ENCODE measurements around the gene ZNF322.

Gene ZNF322

GRCh38 chr6:26651133-26651781 is 8.3 kb downstream of the ZNF322 start:
- H3K4me1 ChIP-seq (ENCODE audit: control extremely low read depth in 1 of 4, control insufficient read depth in 4 of 4, insufficient read depth in 4 of 4, low read length in 3 of 4), result no peaks in the 10 kb centered on the region
- H3K27ac ChIP-seq (ENCODE audit: insufficient read depth in 1 of 2, low read depth in 1 of 2, low read length in 2 of 2, poor library complexity in 1 of 2, severe bottlenecking in 2 of 2), result no peak overlapping the region
- CTCF ChIA-PET, result interaction anchor here (1.1 kb wide), 1 partner anchor 36 kb away, joined by 3 read pairs; no protein-coding TSS in a partner anchor
- H3K9me3 ChIP-seq (ENCODE audit: control extremely low read depth in 1 of 5, control insufficient read depth in 4 of 5, insufficient read depth in 2 of 5, low read depth in 1 of 5, low read length in 4 of 5), result peaks cover 2 to 25% (median 4%) of the 10 kb centered on the region in 5 experiments
- POLR2A ChIA-PET, result no interaction called here
- H3K4me3 ChIP-seq (ENCODE audit: control insufficient read depth in 1 of 7, extremely low read depth in 1 of 7, insufficient read depth in 4 of 7, low read depth in 2 of 7, low read length in 6 of 7), result no peak overlapping the region
- DNase-seq, result no peak
- peaks cover 6 to 32% (median 21%) of the 10 kb centered on the region in 4 experiments for H3K36me3 ChIP-seq (ENCODE audit: control insufficient read depth in 4 of 4, insufficient read depth in 4 of 4, low read length in 3 of 4)
- H3K27me3 ChIP-seq (replicated peaks in 2 of 5; ENCODE audit: control insufficient read depth in 4 of 5, insufficient read depth in 5 of 5, low read length in 4 of 5), result no peaks in the 10 kb centered on the region

- WGBS (ENCODE audit: insufficient coverage), result no CpG with 5 or more reads among the region's 1 CpG
- H3K4me1 ChIP-seq (ENCODE audit: control extremely low read depth in 1 of 4, control insufficient read depth in 4 of 4, insufficient read depth in 4 of 4, low read length in 3 of 4), result no peaks in the 10 kb centered on the region
- ChIA-PET CTCF (no interaction called here), POLR2A (no interaction called here)
- H3K9me3 ChIP-seq (ENCODE audit: control extremely low read depth in 1 of 5, control insufficient read depth in 4 of 5, insufficient read depth in 2 of 5, low read depth in 1 of 5, low read length in 4 of 5), result peaks cover 5 to 61% (median 13%) of the 10 kb centered on the region in 5 experiments
- no peak overlapping the region for H3K4me3 ChIP-seq (ENCODE audit: control insufficient read depth in 1 of 7, extremely low read depth in 1 of 7, insufficient read depth in 4 of 7, low read depth in 2 of 7, low read length in 6 of 7)
- H3K27me3 ChIP-seq (replicated peaks in 2 of 5; ENCODE audit: control insufficient read depth in 4 of 5, insufficient read depth in 5 of 5, low read length in 4 of 5), result no peaks in the 10 kb centered on the region
- no peak for DNase-seq
- peaks cover 14 to 43% (median 28%) of the 10 kb centered on the region in 4 experiments for H3K36me3 ChIP-seq (ENCODE audit: control insufficient read depth in 4 of 4, insufficient read depth in 4 of 4, low read length in 3 of 4)
- no peak overlapping the region for H3K27ac ChIP-seq (ENCODE audit: insufficient read depth in 1 of 2, low read depth in 1 of 2, low read length in 2 of 2, poor library complexity in 1 of 2, severe bottlenecking in 2 of 2)
Measured at GRCh38 chr6:26646074-26646473, 13.5 kb downstream of the ZNF322 start.

DNA sequence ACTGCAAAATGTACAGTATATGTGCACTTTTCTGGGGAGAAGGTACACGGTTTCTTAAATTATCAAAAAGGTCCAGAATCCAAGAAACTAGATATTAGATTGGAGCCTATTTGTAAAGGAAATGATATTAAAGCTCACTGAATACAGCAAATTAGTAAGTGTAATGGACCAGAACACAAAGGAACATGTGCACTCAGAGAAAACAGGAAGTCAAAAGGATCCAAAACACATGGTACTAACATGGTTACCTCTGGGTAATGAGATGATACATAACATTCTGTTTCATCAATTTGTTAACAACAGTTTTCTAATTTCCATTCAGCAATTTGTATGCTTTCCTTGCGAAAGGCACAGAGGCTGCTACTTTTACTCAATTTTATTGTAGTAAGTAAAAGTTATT is 18.7 kb downstream of the ZNF322 start:
- 100% methylated on average over 1 of the region's 2 CpGs for WGBS (ENCODE audit: insufficient coverage)
- POLR2A ChIA-PET, result no interaction called here
- no peak overlapping the region for H3K27ac ChIP-seq (ENCODE audit: insufficient read depth in 1 of 2, low read depth in 1 of 2, low read length in 2 of 2, poor library complexity in 1 of 2, severe bottlenecking in 2 of 2)
- no peaks in the 10 kb centered on the region for H3K4me1 ChIP-seq (ENCODE audit: control extremely low read depth in 1 of 4, control insufficient read depth in 4 of 4, insufficient read depth in 4 of 4, low read length in 3 of 4)
- no peak overlapping the region for H3K4me3 ChIP-seq (ENCODE audit: control insufficient read depth in 1 of 7, extremely low read depth in 1 of 7, insufficient read depth in 4 of 7, low read depth in 2 of 7, low read length in 6 of 7)
- no peaks in the 10 kb centered on the region for H3K27me3 ChIP-seq (replicated peaks in 2 of 5; ENCODE audit: control insufficient read depth in 4 of 5, insufficient read depth in 5 of 5, low read length in 4 of 5)
- no peak for DNase-seq
- peaks cover 6 to 57% (median 19%) of the 10 kb centered on the region in 5 experiments for H3K9me3 ChIP-seq (ENCODE audit: control extremely low read depth in 1 of 5, control insufficient read depth in 4 of 5, insufficient read depth in 2 of 5, low read depth in 1 of 5, low read length in 4 of 5)
- CTCF ChIA-PET, result no interaction called here
- H3K36me3 ChIP-seq (ENCODE audit: control insufficient read depth in 4 of 4, insufficient read depth in 4 of 4, low read length in 3 of 4), result peaks cover 21 to 62% (median 42%) of the 10 kb centered on the region in 4 experiments

DNA sequence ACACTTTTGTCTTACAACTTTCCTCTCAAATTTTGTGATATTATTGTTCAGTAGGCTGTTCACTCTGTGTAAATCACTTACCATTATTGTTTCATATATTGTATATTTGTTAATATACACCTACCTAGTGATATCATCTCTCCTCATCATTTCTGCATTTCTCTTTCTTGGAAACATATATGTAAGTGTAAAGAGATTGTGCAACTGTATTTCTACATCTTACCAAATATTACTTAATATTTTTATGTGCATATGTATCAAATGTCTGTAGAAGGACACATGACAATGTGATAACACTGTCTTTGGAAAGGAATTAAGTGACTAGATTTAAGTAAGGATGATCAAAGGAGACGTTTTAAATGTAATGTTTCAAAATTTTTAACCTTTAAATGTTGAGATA is 30.2 kb downstream of the ZNF322 start:
- no peak overlapping the region for H3K4me3 ChIP-seq (ENCODE audit: control insufficient read depth in 1 of 7, extremely low read depth in 1 of 7, insufficient read depth in 4 of 7, low read depth in 2 of 7, low read length in 6 of 7)
- ChIA-PET CTCF (no interaction called here), POLR2A (no interaction called here)
- DNase-seq, result no peak
- peaks cover 0 to 7% (median 0%) of the 10 kb centered on the region in 5 experiments for H3K9me3 ChIP-seq (ENCODE audit: control extremely low read depth in 1 of 5, control insufficient read depth in 4 of 5, insufficient read depth in 2 of 5, low read depth in 1 of 5, low read length in 4 of 5)
- peaks cover 0 to 6% (median 0%) of the 10 kb centered on the region in 4 experiments for H3K36me3 ChIP-seq (ENCODE audit: control insufficient read depth in 4 of 4, insufficient read depth in 4 of 4, low read length in 3 of 4)
- WGBS (ENCODE audit: insufficient coverage), result no CpG with 5 or more reads among the region's 1 CpG
- H3K27me3 ChIP-seq (replicated peaks in 2 of 5; ENCODE audit: control insufficient read depth in 4 of 5, insufficient read depth in 5 of 5, low read length in 4 of 5), result no peaks in the 10 kb centered on the region
- H3K4me1 ChIP-seq (ENCODE audit: control extremely low read depth in 1 of 4, control insufficient read depth in 4 of 4, insufficient read depth in 4 of 4, low read length in 3 of 4), result no peaks in the 10 kb centered on the region
- H3K27ac ChIP-seq (ENCODE audit: insufficient read depth in 1 of 2, low read depth in 1 of 2, low read length in 2 of 2, poor library complexity in 1 of 2, severe bottlenecking in 2 of 2), result no peak overlapping the region

GRCh38 chr6:26627843-26628242 is 31.7 kb downstream of the ZNF322 start:
- H3K9me3 ChIP-seq (ENCODE audit: control extremely low read depth in 1 of 5, control insufficient read depth in 4 of 5, insufficient read depth in 2 of 5, low read depth in 1 of 5, low read length in 4 of 5), result peaks cover 0 to 7% (median 0%) of the 10 kb centered on the region in 5 experiments
- no peaks in the 10 kb centered on the region for H3K36me3 ChIP-seq (ENCODE audit: control insufficient read depth in 4 of 4, insufficient read depth in 4 of 4, low read length in 3 of 4)
- H3K27ac ChIP-seq (ENCODE audit: insufficient read depth in 1 of 2, low read depth in 1 of 2, low read length in 2 of 2, poor library complexity in 1 of 2, severe bottlenecking in 2 of 2), result no peak overlapping the region
- DNase-seq, result no peak
- ChIA-PET CTCF (no interaction called here), POLR2A (no interaction called here)
- no peaks in the 10 kb centered on the region for H3K4me1 ChIP-seq (ENCODE audit: control extremely low read depth in 1 of 4, control insufficient read depth in 4 of 4, insufficient read depth in 4 of 4, low read length in 3 of 4)
- WGBS (ENCODE audit: insufficient coverage), result 100% methylated on average over 5 of the region's 7 CpGs
- H3K4me3 ChIP-seq (ENCODE audit: control insufficient read depth in 1 of 7, extremely low read depth in 1 of 7, insufficient read depth in 4 of 7, low read depth in 2 of 7, low read length in 6 of 7), result no peak overlapping the region
- H3K27me3 ChIP-seq (replicated peaks in 2 of 5; ENCODE audit: control insufficient read depth in 4 of 5, insufficient read depth in 5 of 5, low read length in 4 of 5), result no peaks in the 10 kb centered on the region

- DNase-seq, result no peak
- peaks cover 0 to 11% (median 2%) of the 10 kb centered on the region in 5 experiments for H3K27me3 ChIP-seq (replicated peaks in 2 of 5; ENCODE audit: control insufficient read depth in 4 of 5, insufficient read depth in 5 of 5, low read length in 4 of 5)
- H3K4me1 ChIP-seq (ENCODE audit: control extremely low read depth in 1 of 4, control insufficient read depth in 4 of 4, insufficient read depth in 4 of 4, low read length in 3 of 4), result no peaks in the 10 kb centered on the region
- no peak overlapping the region for H3K4me3 ChIP-seq (ENCODE audit: control insufficient read depth in 1 of 7, extremely low read depth in 1 of 7, insufficient read depth in 4 of 7, low read depth in 2 of 7, low read length in 6 of 7)
- H3K9me3 ChIP-seq (ENCODE audit: control extremely low read depth in 1 of 5, control insufficient read depth in 4 of 5, insufficient read depth in 2 of 5, low read depth in 1 of 5, low read length in 4 of 5), result peaks cover 0 to 5% (median 0%) of the 10 kb centered on the region in 5 experiments
- no peak overlapping the region for H3K27ac ChIP-seq (ENCODE audit: insufficient read depth in 1 of 2, low read depth in 1 of 2, low read length in 2 of 2, poor library complexity in 1 of 2, severe bottlenecking in 2 of 2)
- CTCF ChIA-PET, result no interaction called here
- POLR2A ChIA-PET, result no interaction called here
- WGBS (ENCODE audit: insufficient coverage), result 100% methylated on average over 1 of the region's 1 CpG
- no peaks in the 10 kb centered on the region for H3K36me3 ChIP-seq (ENCODE audit: control insufficient read depth in 4 of 4, insufficient read depth in 4 of 4, low read length in 3 of 4)
Measured at GRCh38 chr6:26624557-26624956, 35.0 kb downstream of the ZNF322 start.

GRCh38 chr6:26623339-26623859 is 36.1 kb downstream of the ZNF322 start:
- Histone ChIP-seq H3K27me3 (replicated peaks in 2 of 5; ENCODE audit: control insufficient read depth in 4 of 5, insufficient read depth in 5 of 5, low read length in 4 of 5) (peaks cover 0 to 11% (median 2%) of the 10 kb centered on the region in 5 experiments), H3K27ac (ENCODE audit: insufficient read depth in 1 of 2, low read depth in 1 of 2, low read length in 2 of 2, poor library complexity in 1 of 2, severe bottlenecking in 2 of 2) (no peak overlapping the region), H3K4me3 (ENCODE audit: control insufficient read depth in 1 of 7, extremely low read depth in 1 of 7, insufficient read depth in 4 of 7, low read depth in 2 of 7, low read length in 6 of 7) (no peak overlapping the region), H3K36me3 (ENCODE audit: control insufficient read depth in 4 of 4, insufficient read depth in 4 of 4, low read length in 3 of 4) (no peaks in the 10 kb centered on the region), H3K9me3 (ENCODE audit: control extremely low read depth in 1 of 5, control insufficient read depth in 4 of 5, insufficient read depth in 2 of 5, low read depth in 1 of 5, low read length in 4 of 5) (peaks cover 0 to 5% (median 0%) of the 10 kb centered on the region in 5 experiments), H3K4me1 (ENCODE audit: control extremely low read depth in 1 of 4, control insufficient read depth in 4 of 4, insufficient read depth in 4 of 4, low read length in 3 of 4) (no peaks in the 10 kb centered on the region)
- WGBS (ENCODE audit: insufficient coverage), result no CpG with 5 or more reads among the region's 1 CpG
- POLR2A ChIA-PET, result no interaction called here
- CTCF ChIA-PET, result no interaction called here
- DNase-seq, result no peak

Measured in common myeloid progenitor, CD34-positive (primary cell).